GM21723 (cell line): ENCODE measurements around the gene PEX11A.

Source experiments
- ATAC-seq: cut with Tn5 transposase; IDR thresholded peaks from one replicate; pipeline ENCODE4 v1.9.1; 2021; ENCODE audit warnings: mild to moderate bottlenecking, moderate library complexity; ENCODE audit not compliant: unreplicated experiment

Gene PEX11A

DNA sequence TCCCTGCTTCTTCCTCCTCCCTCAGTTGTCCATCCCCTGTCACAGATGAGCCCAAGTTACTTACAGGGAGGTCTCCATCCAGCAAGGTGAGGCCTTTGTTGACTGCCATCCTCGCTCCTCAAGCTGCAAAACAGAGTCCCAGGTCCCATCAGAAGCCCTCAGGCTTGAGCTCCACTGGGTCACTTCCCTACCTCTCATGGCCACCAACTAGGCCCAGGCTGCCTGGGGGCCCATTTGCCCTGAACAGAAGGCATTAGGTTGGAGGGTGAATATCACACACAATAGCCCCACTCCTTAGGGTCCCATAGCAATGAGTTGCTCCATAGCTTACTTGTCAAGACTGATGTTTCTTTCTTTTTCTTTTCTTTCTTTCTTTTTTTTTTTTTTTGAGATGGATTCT is 13.2 kb downstream of the PEX11A start:
- ATAC-seq, result no peak

DNA sequence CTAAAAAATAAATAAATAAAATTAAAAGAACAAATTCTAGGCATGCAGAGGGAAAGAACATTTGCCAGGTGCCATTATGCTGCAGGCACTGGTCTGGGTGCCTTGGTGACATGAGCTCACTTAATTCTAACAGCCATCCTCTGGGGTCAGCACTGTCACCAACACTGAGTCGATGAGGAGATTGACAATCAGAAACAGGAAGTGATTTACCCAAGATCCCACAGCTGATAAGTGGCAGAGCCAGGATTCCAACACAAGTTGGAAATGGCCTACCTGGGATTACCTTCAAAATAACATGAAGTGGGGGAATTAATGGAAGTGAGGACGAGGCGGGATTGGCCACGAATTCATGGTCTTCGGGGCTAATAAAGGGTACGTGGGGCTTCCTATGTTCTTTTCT is 14.9 kb downstream of the PEX11A start:
- no peak for ATAC-seq

DNA sequence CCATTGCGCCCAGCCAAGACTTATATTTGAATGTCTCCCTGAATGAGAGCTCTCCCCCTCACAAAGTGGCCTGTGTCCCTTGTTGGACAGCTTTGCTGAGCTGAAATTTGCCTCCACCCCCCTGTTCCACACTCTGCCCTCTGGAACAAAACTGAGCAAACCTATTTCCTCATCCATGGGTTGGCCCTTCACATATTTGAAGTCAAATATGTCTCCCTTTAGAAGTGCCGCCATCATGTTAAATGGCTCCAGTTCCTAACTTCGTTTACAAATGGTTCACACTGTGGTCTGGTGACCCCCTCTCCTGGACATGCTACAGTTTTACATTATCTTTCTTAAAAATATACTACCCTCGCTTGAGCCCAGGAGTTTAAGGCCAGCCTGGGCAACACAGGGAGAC is 16.0 kb downstream of the PEX11A start:
- ATAC-seq, result no peak

GRCh38 chr15:89673165-89673512 is 17.4 kb downstream of the PEX11A start:
- no peak for ATAC-seq

- ATAC-seq, result no peak
These were observed 18.1 kb downstream of the PEX11A start for GRCh38 chr15:89672221-89673164.

- ATAC-seq, result no peak
These were observed 18.9 kb downstream of the PEX11A start for GRCh38 chr15:89671687-89672086.

GRCh38 chr15:89670971-89671560 is 19.5 kb downstream of the PEX11A start:
- no peak for ATAC-seq

- no peak for ATAC-seq
These were observed 20.6 kb downstream of the PEX11A start for GRCh38 chr15:89669941-89670340.

- ATAC-seq, result no peak
These were observed 21.2 kb downstream of the PEX11A start for GRCh38 chr15:89669309-89669865.

DNA sequence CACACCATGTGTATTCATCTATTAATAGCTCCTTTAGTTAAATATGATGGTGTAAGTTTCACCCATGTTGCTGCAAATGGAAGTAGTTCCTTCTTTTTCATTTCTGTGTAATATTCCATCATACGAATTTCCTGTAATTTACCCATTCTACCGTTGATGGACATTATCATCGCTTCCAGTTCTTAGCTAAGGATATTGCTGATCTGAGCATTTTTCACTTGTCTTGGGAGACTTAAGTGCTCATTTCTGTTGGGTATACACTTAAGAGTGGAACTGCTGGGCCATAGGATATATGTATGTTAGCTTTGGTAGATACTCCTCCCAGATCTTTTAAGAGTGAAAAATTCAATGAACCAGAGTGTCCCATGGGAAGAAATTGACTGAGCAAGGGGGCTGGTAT is 22.4 kb downstream of the PEX11A start:
- no peak for ATAC-seq

- no peak for ATAC-seq
These were observed 22.9 kb downstream of the PEX11A start for GRCh38 chr15:89667706-89667960.

DNA sequence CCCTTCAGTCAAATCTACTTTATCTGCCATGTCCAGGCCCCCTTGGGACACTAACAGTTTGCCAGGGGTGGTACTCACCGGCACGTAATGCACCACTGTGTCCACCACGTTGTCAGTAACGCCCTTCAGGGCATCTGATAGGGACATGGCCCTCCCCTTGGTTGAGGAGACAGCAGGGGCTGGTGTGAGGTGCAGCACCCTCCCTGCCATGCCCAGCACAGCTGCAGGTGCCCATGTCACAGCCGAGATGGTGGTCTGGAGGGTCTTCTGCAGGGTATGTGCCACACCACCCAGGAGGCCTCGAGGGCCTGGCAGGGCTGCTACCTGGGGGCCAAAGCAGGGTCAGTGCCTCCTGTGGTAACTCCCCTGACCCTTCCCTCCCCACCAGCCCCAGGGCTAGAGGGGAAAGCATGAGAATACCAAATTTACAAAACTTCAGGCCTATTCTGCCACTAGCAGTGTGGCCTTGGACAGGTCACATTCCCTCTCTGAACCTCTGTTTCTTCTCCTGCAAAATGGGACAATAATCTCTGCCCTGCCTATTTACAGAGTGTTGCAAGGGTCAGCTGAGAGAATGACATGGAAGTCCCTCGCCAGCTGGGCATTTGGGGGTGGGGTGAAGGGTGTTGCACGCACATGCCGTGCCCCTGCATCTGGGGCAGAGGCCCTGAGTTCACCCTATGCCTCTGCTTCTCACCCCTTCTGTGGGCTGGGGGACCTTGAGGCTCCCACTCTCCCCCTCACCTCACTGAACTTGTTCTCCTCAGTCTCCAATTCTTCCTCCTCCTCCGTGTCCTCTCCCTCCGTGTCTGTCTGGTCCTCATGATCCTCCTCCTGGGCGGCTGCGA is 23.5 kb downstream of the PEX11A start:
- ATAC-seq, result no peak

GRCh38 chr15:89666184-89666857 is 24.2 kb downstream of the PEX11A start:
- ATAC-seq, result no peak

DNA sequence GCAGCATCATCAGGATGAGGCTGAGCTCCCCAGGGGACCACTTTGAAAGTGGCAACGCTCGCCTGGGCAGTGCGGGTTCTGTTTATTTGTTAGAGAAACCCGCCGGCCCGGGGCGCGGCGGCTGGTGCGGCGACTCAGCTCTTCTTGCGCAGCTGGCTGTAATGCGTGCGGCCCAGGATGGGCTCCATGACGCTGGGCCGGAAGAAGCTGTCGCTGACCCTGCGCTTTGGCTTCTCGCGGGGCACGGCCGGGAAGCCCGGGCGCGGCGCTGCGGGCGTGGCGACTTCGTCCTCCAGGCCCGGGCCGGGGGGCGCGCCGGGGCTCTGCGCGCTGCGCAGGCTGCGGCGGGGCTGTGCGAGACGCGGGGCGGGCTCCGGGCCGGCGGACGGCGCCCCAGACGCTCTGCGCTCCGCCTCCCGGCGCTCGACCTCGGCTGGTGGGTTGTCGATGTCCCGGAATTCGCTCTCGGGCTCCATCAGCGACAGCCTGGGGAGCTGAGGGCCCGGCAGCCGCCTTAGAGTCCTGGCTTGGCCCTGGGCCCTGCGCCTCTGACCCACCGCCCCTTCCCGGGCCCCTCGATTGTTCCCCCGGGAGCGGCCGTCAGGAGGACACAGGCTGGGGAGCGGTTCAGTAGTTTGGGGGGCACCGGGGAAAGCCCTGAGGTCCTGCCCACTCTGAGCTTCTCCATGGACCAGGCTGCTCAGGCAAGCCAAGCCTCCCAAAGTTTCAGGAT is 24.9 kb downstream of the PEX11A start:
- peak; percentile 55 for ATAC-seq

DNA sequence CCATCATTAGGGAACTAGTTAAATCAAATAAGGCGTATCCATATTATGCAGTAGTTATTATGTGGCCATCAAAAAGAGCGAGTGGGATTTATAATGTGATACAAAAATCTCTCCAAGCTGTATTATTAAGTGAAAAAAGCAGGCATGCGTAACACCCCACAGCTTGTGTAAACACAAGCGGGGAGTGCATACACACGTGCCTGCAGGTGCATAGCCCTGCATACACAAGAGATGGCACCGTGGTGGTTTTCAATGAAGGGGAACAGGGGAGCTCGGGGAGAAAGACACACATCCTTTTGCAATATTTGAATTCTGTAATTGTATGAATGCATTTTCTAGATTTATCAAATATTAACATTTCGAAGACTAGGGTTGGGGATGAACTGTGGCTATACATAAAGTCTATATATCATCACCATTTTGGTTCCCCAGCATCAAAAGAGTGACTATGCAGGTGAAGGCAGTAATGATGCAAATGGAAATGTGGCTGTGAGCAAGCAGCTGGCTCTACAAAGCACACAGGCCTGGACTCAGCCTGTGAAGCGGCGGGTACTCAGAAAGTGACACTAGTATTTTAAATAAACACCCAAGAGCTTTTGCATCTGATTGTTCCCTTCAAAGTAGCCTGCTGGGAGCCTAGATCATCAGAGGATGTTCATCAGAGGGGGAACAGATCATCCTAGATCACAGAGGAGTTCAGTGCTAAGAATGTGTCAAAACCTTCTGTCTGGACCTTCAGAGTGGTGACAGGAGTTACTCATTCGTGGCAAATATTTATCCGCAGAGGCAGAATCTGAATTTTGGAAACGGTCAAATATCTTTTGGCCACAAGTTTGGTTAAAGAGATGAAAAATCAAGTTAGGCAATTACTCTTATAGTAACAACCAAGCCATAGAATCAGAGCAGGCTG is 25.9 kb downstream of the PEX11A start:
- no peak for ATAC-seq

DNA sequence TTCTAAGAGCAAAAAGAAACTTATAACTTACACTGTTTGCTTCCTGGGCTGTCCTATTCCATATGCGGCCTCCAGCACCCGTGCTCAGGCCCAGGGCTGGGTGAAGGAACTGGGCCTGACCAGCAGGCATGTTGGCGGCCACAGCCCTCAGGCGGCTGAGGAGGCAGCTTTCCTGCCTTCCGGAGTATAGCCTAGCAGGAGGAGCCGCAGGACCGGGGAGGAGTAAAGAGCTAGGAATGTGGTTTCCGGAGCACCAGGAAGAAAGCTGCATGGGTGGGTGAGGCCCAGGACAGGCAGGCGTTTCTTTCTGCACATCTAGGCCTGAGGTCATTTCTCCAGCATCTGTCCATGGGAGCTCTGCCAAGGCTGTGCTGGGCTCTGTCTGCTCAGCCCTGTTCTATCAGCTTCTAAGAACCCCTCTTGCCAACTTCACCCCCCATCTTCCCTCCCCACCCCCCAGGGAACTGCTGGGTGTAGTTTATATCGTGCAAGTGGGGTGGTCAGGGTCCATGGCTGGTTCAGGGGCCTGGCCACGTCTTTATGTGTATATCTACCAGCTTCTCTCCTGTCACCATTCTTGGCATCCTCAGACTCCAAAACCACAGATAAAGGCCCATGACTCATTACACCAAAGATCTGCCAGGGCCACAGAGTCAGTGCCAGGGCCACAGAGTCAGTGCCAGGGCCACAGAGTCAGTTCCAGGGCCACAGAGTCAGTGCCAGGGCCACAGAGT is 27.5 kb downstream of the PEX11A start:
- ATAC-seq, result no peak

DNA sequence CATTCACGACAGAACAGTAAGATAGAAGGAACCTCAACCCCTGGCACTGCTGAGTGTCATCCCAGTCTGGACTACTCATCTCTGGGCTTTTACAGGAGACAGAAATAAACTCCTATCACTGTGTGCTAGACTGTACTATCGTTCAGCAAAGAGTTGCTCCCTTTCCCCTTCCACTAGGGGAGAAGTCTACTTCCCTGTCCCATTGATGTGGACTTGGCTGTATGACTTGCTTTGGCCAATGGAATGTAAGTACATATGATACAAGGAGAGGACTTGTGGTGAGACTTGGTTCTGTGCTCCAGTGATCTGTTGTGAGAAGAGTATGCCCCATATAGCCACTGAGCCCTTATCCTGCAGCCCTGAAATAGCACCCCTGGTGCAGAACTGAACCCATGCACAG is 30.0 kb downstream of the PEX11A start:
- ATAC-seq, result no peak

- ATAC-seq, result no peak
These were observed 31.3 kb downstream of the PEX11A start for GRCh38 chr15:89659295-89659694.
